ENCODE measurements around the gene SLC6A17.
A peak's percentile ranks its signal among the peaks of the same experiment; 100 is the strongest.

The SLC6A17 gene

DNA sequence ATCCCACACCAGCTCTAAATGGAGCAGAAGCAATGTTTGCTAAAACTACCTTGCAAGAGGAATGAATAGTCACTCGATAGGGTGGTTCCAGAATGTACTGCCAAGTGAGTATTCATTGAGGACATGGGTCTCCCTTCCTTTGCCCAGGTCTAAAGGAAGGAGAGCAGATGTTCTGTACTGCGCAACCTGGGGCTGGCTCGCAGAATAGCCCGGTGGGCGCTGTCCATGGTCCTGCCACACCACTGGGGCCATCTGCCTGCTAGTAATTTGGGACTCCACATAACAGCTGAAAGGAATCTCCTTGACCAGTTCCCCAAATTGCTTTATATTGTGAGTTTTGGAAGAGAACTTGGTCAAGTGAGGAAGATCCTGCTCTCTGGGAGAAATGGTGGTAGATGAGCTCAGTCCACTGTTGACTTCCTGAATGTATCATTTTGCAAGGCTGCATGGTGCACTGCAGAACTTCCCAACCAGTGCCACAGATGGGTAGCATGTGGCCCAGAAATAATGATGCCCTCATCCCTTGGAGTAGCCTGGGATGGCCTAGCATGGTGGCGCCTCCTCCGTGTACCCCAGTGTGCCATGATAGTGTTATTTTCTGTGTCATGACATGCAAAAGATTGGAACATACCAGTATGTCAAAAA lies 5.7 kb downstream of the SLC6A17 start:
- TF ChIP-seq CTCF (IDR thresholded peaks at IDR 0.05; ENCODE audit: poor library complexity, severe bottlenecking), result no peak
- ATAC-seq (ENCODE audit: low read depth) (peak; percentile 77), DNase-seq (ENCODE audit: low spot score) (peak; percentile 53)
- no peaks in the 10 kb centered on the region for H3K9me3 ChIP-seq (ENCODE audit: severe bottlenecking)
- H3K27ac ChIP-seq (ENCODE audit: poor library complexity, severe bottlenecking), result no peak overlapping the region
- H3K4me3 ChIP-seq (ENCODE audit: severe bottlenecking), result no peak overlapping the region
- H3K27me3 ChIP-seq (ENCODE audit: insufficient read depth, poor library complexity, severe bottlenecking), result peaks cover 10% of the 10 kb centered on the region
- no peaks in the 10 kb centered on the region for H3K4me1 ChIP-seq (ENCODE audit: insufficient read depth, poor library complexity, severe bottlenecking)
- no peaks in the 10 kb centered on the region for H3K36me3 ChIP-seq (ENCODE audit: low read depth)

DNA sequence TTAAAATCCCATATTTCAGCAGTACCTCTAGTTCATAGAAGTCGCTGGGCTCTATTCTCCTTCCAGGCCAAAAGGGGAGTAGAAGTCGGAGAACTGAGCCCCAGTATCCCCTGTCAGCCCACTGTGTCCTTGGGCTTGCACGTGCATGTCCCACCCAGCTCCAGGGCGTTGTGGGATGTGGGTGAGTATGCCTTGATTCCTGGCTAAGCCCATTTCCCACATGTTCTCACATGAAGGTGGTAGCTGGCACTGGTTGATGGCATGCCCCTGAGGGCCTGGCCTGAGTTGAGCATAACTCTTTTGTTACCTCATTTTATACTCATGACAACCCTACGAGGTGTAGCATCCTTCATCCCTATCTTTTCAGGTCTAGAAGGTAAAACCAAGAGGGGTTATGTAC lies 8.0 kb downstream of the SLC6A17 start:
- no peaks in the 10 kb centered on the region for H3K36me3 ChIP-seq (ENCODE audit: low read depth)
- no peak overlapping the region for H3K27ac ChIP-seq (ENCODE audit: poor library complexity, severe bottlenecking)
- ATAC-seq (ENCODE audit: low read depth) (no peak), DNase-seq (ENCODE audit: low spot score) (no peak)
- H3K4me1 ChIP-seq (ENCODE audit: insufficient read depth, poor library complexity, severe bottlenecking), result no peaks in the 10 kb centered on the region
- no peak for TF ChIP-seq CTCF (IDR thresholded peaks at IDR 0.05; ENCODE audit: poor library complexity, severe bottlenecking)
- H3K27me3 ChIP-seq (ENCODE audit: insufficient read depth, poor library complexity, severe bottlenecking), result peaks cover 3% of the 10 kb centered on the region
- no peaks in the 10 kb centered on the region for H3K9me3 ChIP-seq (ENCODE audit: severe bottlenecking)
- H3K4me3 ChIP-seq (ENCODE audit: severe bottlenecking), result no peak overlapping the region

GRCh38 chr1:110159168-110159567 lies 8.9 kb downstream of the SLC6A17 start:
- Histone ChIP-seq H3K36me3 (ENCODE audit: low read depth) (no peaks in the 10 kb centered on the region), H3K9me3 (ENCODE audit: severe bottlenecking) (no peaks in the 10 kb centered on the region), H3K4me3 (ENCODE audit: severe bottlenecking) (no peak overlapping the region), H3K27ac (ENCODE audit: poor library complexity, severe bottlenecking) (no peak overlapping the region), H3K27me3 (ENCODE audit: insufficient read depth, poor library complexity, severe bottlenecking) (peaks cover 2% of the 10 kb centered on the region), H3K4me1 (ENCODE audit: insufficient read depth, poor library complexity, severe bottlenecking) (no peaks in the 10 kb centered on the region)
- DNase-seq (ENCODE audit: low spot score) (no peak), ATAC-seq (ENCODE audit: low read depth) (no peak)
- no peak for TF ChIP-seq CTCF (IDR thresholded peaks at IDR 0.05; ENCODE audit: poor library complexity, severe bottlenecking)

DNA sequence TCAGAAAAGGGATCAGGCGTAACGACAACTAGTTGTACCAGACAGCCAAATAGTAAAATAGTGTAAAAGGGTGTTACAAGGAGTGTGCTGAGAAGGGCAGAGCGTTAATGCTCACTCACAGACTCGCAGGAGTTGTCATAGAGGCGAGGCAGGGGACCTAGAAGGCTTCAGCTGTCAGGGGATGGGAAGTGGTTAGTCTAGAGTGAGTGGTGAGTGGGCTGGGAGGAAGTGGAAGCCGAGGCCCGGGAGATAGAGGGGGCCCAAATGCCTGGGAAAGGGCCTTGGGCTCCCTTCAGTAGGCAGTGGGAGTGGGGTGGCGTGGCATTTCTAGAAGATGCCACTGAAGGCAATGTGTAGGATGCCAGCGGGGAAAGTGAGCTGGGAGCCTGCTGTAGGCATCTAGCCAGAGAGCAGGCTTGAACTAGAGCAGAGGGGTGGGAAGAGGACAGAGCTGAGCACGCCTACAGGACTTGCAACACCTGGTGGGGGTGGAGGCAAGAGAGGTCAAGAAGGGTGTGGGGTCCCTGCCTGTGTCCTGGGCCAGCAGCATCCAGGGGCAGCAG lies 10.3 kb downstream of the SLC6A17 start:
- no peak for TF ChIP-seq CTCF (IDR thresholded peaks at IDR 0.05; ENCODE audit: poor library complexity, severe bottlenecking)
- ATAC-seq (ENCODE audit: low read depth) (no peak), DNase-seq (ENCODE audit: low spot score) (no peak)
- H3K9me3 ChIP-seq (ENCODE audit: severe bottlenecking), result no peaks in the 10 kb centered on the region
- no peaks in the 10 kb centered on the region for H3K36me3 ChIP-seq (ENCODE audit: low read depth)
- no peak overlapping the region for H3K4me3 ChIP-seq (ENCODE audit: severe bottlenecking)
- H3K27me3 ChIP-seq (ENCODE audit: insufficient read depth, poor library complexity, severe bottlenecking), result no peaks in the 10 kb centered on the region
- H3K4me1 ChIP-seq (ENCODE audit: insufficient read depth, poor library complexity, severe bottlenecking), result no peaks in the 10 kb centered on the region
- H3K27ac ChIP-seq (ENCODE audit: poor library complexity, severe bottlenecking), result no peak overlapping the region

DNA sequence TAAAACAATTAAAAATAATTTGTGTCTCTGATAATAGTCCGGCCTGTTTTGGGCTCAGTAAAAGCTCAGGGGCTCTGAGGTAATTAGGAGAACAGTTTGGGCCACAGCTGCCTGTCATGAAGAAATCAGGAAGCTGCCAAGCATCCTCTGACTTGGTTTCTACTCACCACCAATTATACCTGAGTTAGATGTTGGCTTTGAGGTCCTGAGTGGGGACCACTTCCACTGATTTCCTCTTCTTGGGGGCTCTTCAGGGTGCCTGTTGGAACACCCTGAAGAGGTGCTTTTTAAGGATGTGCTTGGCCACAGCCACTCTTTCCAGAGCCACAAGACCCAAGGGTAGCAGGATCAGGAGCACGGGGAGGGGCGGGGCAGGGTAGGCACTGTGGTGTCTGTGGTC lies 10.9 kb downstream of the SLC6A17 start:
- no peak for ATAC-seq (ENCODE audit: low read depth)
- Histone ChIP-seq H3K27ac (ENCODE audit: poor library complexity, severe bottlenecking) (no peak overlapping the region), H3K4me1 (ENCODE audit: insufficient read depth, poor library complexity, severe bottlenecking) (no peaks in the 10 kb centered on the region), H3K9me3 (ENCODE audit: severe bottlenecking) (no peaks in the 10 kb centered on the region), H3K36me3 (ENCODE audit: low read depth) (no peaks in the 10 kb centered on the region), H3K4me3 (ENCODE audit: severe bottlenecking) (no peak overlapping the region), H3K27me3 (ENCODE audit: insufficient read depth, poor library complexity, severe bottlenecking) (no peaks in the 10 kb centered on the region)
- TF ChIP-seq CTCF (IDR thresholded peaks at IDR 0.05; ENCODE audit: poor library complexity, severe bottlenecking), result no peak
- no peak for DNase-seq (ENCODE audit: low spot score)

All from RWPE2 (cell line).